Transverse colon (tissue), 4 donors: Measurements from ENCODE around the gene PHETA2. TPM values are rescaled to one million over a fixed set of nuclear protein-coding genes. Genes with fewer than 3 reads are reported as not detected.
A peak's percentile ranks its signal among the peaks of the same experiment; 100 is the strongest.
"Not testable (repeated sequence)": the region's sequence is repeated elsewhere in the genome, so short reads cannot be mapped to it uniquely, and the experiment has no call there.

Experiments
- DNase-seq: peaks from one replicate; pipeline ENCODE4 v3.0.0-alpha.2; 2019
- H3K27ac ChIP-seq, 4 donors: fragments of 200-600 bp; sonication (generic); 2 replicates each; pipeline ENCODE4 v1.5.1; 2016 to 2018; ENCODE audit warnings: inconsistent platforms in 4 of 4
- H3K27me3 ChIP-seq: fragments of 200-600 bp; sonication (generic); 2 replicates; pipeline ENCODE4 v1.5.1; 2017; ENCODE audit warnings: inconsistent platforms
- H3K36me3 ChIP-seq, 4 donors: fragments of 200-600 bp; sonication (generic); 2 replicates each; pipeline ENCODE4 v1.5.1; 2017 to 2019; ENCODE audit warnings: inconsistent platforms in 4 of 4
- H3K4me1 ChIP-seq, 4 donors: fragments of 200-600 bp; sonication (generic); 2 replicates each; pipeline ENCODE4 v1.5.1; 2017 to 2020; ENCODE audit warnings: inconsistent platforms in 4 of 4
- H3K4me3 ChIP-seq, 4 donors: fragments of 200-600 bp; sonication (generic); 1 replicate in 1 of 4; 2 replicates in 3 of 4; pipeline versions ENCODE4 v1.5.1 to v1.6.1; 2017 to 2019; ENCODE audit warnings: inconsistent platforms in 4 of 4
- H3K9me3 ChIP-seq, 2 donors: fragments of 200-600 bp; sonication (generic); 2 replicates each; pipeline ENCODE4 v1.5.1; 2017 to 2019; ENCODE audit warnings: inconsistent platforms in 2 of 2
- CTCF ChIP-seq, 5 experiments: fragments of 200-600 bp in 3 of 5; fragments of 450-650 bp in 2 of 5; sonication (generic) in 3 of 5; IDR thresholded peaks; 1 replicate in 2 of 5; 2 replicates in 3 of 5; pipeline ENCODE4 v1.5.1; 2016 to 2017; ENCODE audit warnings: antibody characterized with exemption in 5 of 5, inconsistent platforms in 3 of 5, mild to moderate bottlenecking in 2 of 5, moderate library complexity in 1 of 5
- EP300 ChIP-seq: sonication (generic); formaldehyde crosslinking; IDR thresholded peaks from one replicate; pipeline ENCODE4 v1.6.1; 2017; ENCODE audit warnings: antibody characterized with exemption, low read depth
- POLR2A ChIP-seq: fragments of 450-650 bp; IDR thresholded peaks from one replicate; pipeline ENCODE4 v1.6.1; 2016; ENCODE audit warnings: antibody characterized with exemption, mild to moderate bottlenecking, moderate library complexity
- POLR2AphosphoS5 ChIP-seq, 3 donors: sonication (generic); formaldehyde crosslinking; IDR thresholded peaks; one replicate each; pipeline ENCODE4 v1.6.1; 2016; ENCODE audit warnings: antibody characterized with exemption in 3 of 3
- WGBS, 2 donors: methylation state at CpG; one replicate each; pipeline ENCODE4 v1.1.5; 2018; ENCODE audit warnings: low coverage in 1 of 2; 5-methylcytosine and 5-hydroxymethylcytosine counted together
- in situ Hi-C, 4 donors: fragments of 200-750 bp; cut with MboI; loops; one replicate each; pipeline versions ENCODE4 v1.15.0 to v1.15.1; 2017; ENCODE audit warnings: low sequenced_read_pairs in 3 of 4, low pct_ligation_motif_present in 1 of 4, low pct_unique_long_range_greater_than_20kb in 1 of 4
- intact Hi-C: fragments of 100-400 bp; cut with DNase I; formaldehyde crosslinking; loops from one replicate; pipeline ENCODE4 v1.15.1; 2023; ENCODE audit warnings: low total_unique reads
- total RNA-seq, 4 donors: library from RNA; depleted of rRNA; stranded (reverse); fragments of >200 nt; gene quantifications; one replicate each; pipeline ENCODE4 v1.1.0, GENCODE V29; 2016

The PHETA2 gene
- total RNA-seq, 4 donors from 2014 or later: 6.4 to 17.6 (median 12.7) TPM

GRCh38 chr22:42069801-42070516, 4.1 kb upstream of the PHETA2 start:
- TF ChIP-seq EP300 (no peak), CTCF (IDR thresholded peaks at IDR 0.05) (no peak)
- DNase-seq: no peak
- 15% methylated on average over 19 of the region's 19 CpGs; no CpG with 5 or more reads in 1 of the 2 donors for WGBS, 2 donors
- intact Hi-C loops (no loop called here), in situ Hi-C loops (no loop called here)
- Histone ChIP-seq H3K4me1 (peaks cover 17 to 34% (median 28%) of the 10 kb centered on the region in 4 donors), H3K27ac (peak overlapping the region; percentile 86 to 96 (median 93)), H3K9me3 (no peaks in the 10 kb centered on the region), H3K4me3 (peak overlapping the region; percentile 36 to 78 (median 56)), H3K36me3 (peaks cover 0 to 16% (median 0%) of the 10 kb centered on the region in 4 donors), H3K27me3 (no peaks in the 10 kb centered on the region)

DNA sequence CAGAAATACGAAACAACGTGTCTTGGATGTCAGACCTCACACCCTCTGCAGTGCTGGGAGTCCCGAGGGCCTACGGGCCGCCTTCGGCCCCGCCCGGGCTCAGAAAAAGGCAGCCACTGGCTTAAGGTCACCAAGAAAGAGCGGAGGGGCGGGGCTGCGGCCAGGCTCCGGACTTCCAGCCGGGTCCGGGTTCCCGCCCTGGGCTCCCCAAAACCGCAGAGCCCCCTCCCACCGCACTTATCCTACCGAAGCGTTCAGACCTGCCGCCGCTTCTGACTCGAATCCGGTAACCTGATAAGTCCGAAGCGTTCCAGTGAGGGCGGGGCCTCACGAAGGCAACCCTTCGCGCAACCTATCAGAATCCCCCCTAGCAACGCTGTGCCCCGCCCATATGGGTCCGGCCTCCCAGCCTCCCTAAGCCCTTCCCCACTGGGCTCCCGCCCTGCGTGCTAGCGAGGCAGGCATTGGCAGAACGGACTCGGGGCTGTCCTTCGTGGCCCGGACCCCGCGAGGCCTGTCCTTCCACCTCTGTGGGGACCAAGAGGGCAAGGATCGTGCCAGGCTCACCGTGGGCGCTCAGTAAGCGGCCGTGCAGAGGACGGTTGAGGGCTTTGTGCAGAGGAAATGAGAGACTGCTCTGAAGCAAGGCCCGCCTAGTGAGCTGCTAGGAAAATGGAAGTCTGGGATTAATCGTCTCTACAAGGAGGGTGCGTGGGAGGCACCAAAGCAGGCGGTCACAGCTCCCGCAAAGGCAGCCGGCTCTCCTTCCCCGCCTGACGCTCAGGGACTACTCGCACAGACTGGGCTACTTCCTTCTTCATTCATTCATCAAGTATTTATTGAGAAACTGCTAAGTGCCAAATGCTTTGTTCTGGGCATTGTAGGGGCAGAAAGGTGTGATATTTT, 3.3 kb upstream of the PHETA2 start, which contains the start of gene NAGA:
TSS of gene NAGA (minus strand) at position 296 of the 906 bp plus-strand sequence. CDS start 515 bp downstream, outside the sequence.
- DNase-seq: peak; percentile 97
- TF ChIP-seq POLR2AphosphoS5 (IDR thresholded peaks at IDR 0.05) (peak; percentile 93 to 97 (median 95)), POLR2A (peak; percentile 90), CTCF (IDR thresholded peaks at IDR 0.05) (no peak), EP300 (no peak)
- Histone ChIP-seq H3K4me3 (peak within 1 kb of the TSS; percentile 36 to 78 (median 56)), H3K9me3 (no peaks in the 10 kb centered on the region), H3K27ac (peak within 1 kb of the TSS; percentile 86 to 96 (median 93)), H3K27me3 (no peaks in the 10 kb centered on the region), H3K4me1 (peaks cover 21 to 40% (median 31%) of the 10 kb centered on the region in 4 donors), H3K36me3 (peaks cover 0 to 12% (median 0%) of the 10 kb centered on the region in 4 donors)
- in situ Hi-C loops: no loop called here
- intact Hi-C loops: loop anchor here (1.0 kb wide), 1 partner anchor 20 kb away; the partner anchor contains the start of gene NDUFA6
- 0 to 1% methylated on average over 2 to 35 of the region's 56 CpGs for WGBS, 2 donors

- peaks cover 21 to 40% (median 31%) of the 10 kb centered on the region in 4 donors for H3K4me1 ChIP-seq
- H3K27me3 ChIP-seq, H3K36me3 ChIP-seq, in situ Hi-C loops, DNase-seq, H3K9me3 ChIP-seq: not testable (repeated sequence)
- 62 to 64% methylated on average over 3 to 7 of the region's 7 CpGs for WGBS, 2 donors
- intact Hi-C loops: loop anchor here (1.0 kb wide), 1 partner anchor 19 kb away; the partner anchor contains the start of gene NDUFA6
- H3K4me3 ChIP-seq: peak overlapping the region in 2 of 4 donors; percentile 61 to 78
- H3K27ac ChIP-seq: peak overlapping the region; percentile 86 to 96 (median 93)
Observed at GRCh38 chr22:42071508-42071907, 2.5 kb upstream of the PHETA2 start.

DNA sequence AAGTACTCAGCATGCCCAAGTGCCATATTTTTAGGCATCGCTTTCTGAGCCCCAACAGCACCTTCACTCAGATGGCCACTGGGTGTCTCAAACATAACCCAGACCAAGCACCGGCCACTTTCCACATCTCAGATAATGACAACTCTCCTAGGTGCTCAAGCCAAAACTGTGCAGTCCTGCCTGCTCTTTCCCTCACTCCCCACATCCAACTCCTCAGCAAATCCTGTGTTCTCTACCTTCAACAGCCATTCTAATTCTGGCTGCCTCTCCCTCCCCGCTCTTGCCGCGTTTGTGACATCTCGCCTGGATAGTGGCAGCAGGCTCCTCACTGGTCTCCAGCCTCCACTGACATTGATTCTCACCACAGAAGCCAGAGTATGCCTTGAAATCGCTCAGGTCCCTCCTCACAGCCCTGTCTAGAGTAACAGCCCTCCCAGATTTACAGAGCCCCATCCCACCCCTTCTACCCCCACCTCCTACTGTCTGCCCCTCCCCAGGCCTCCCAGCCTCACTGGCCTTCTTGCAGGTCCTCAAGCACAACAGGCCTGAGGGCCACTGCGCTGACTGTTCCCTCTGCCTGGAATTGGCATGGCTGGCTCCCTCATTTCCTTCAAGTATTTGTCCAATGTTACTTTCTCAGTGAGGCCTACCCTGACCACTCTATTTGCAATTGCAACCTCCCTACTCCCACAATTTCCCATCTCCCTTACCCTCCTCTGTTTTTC, 1.3 kb upstream of the PHETA2 start:
- TF ChIP-seq POLR2AphosphoS5 (IDR thresholded peaks at IDR 0.05) (no peak), POLR2A (no peak), EP300 (no peak), CTCF (IDR thresholded peaks at IDR 0.05) (no peak)
- intact Hi-C loops: no loop called here
- WGBS, 2 donors: 78 to 84% methylated on average over 6 to 8 of the region's 8 CpGs
- no peaks in the 10 kb centered on the region for H3K9me3 ChIP-seq
- DNase-seq: no peak
- H3K27me3 ChIP-seq: no peaks in the 10 kb centered on the region
- H3K36me3 ChIP-seq: no peaks in the 10 kb centered on the region
- H3K4me3 ChIP-seq: no peak overlapping the region
- H3K27ac ChIP-seq: no peak overlapping the region
- in situ Hi-C loops: no loop called here
- peaks cover 21 to 43% (median 32%) of the 10 kb centered on the region in 4 donors for H3K4me1 ChIP-seq
